Ovary (tissue), 9 donors: ENCODE data around the gene OR5A1. TPM values are rescaled to one million over a fixed set of nuclear protein-coding genes. Genes with fewer than 3 reads are reported as not detected.
A peak's percentile ranks its signal among the peaks of the same experiment; 100 is the strongest.
"Not testable (repeated sequence)": the region's sequence is repeated elsewhere in the genome, so short reads cannot be mapped to it uniquely, and the experiment has no call there.

Experiments used
- DNase-seq, 5 donors: peaks; one replicate each; pipeline ENCODE4 v3.0.0-alpha.2; 2019 to 2020
- H3K27ac ChIP-seq, 2 donors: fragments of 200-600 bp; one replicate each; pipeline versions ENCODE4 v1.5.1 to v1.8.0; 2019 to 2022
- H3K27me3 ChIP-seq: fragments of 200-600 bp; one replicate; pipeline ENCODE4 v1.8.0; 2022
- H3K36me3 ChIP-seq: fragments of 200-600 bp; sonication (generic); one replicate; pipeline ENCODE4 v1.5.1; 2019
- H3K4me1 ChIP-seq: one replicate; pipeline ENCODE4 v1.8.1; 2013; ENCODE audit warnings: mild to moderate bottlenecking, moderate library complexity; ENCODE audit not compliant: insufficient read depth
- H3K4me3 ChIP-seq: fragments of 200-600 bp; sonication (generic); one replicate; pipeline ENCODE4 v1.5.1; 2017
- H3K9me3 ChIP-seq, 2 donors: fragments of 200-600 bp in 1 of 2; sonication (generic) in 1 of 2; one replicate each; pipeline versions ENCODE4 v1.5.1 to v1.8.1; 2013 to 2019; ENCODE audit warnings: mild to moderate bottlenecking in 1 of 2, moderate library complexity in 1 of 2
- EP300 ChIP-seq: sonication (generic); formaldehyde crosslinking; IDR thresholded peaks from one replicate; pipeline ENCODE4 v1.6.1; 2017; ENCODE audit warnings: antibody characterized with exemption
- POLR2A ChIP-seq: fragments of 450-650 bp; IDR thresholded peaks from one replicate; pipeline ENCODE4 v1.6.1; 2017; ENCODE audit warnings: antibody characterized with exemption, mild to moderate bottlenecking, moderate library complexity
- WGBS, 3 donors: extraction: QIAGEN DNeasy Blood & Tissue Kit in 1 of 3; methylation state at CpG; one replicate each; pipeline versions ENCODE4 v1.1.5 to v1.1.7; 2013 to 2017; 5-methylcytosine and 5-hydroxymethylcytosine counted together
- intact Hi-C, 4 donors: fragments of 100-400 bp; cut with DNase I; formaldehyde crosslinking; loops; one replicate each; pipeline versions ENCODE4 v1.11.0 to v1.15.1; 2022 to 2023
- polyA plus RNA-seq, 2 donors: library from polyadenylated mRNA; stranded (reverse); fragments of 200-250 nt in 1 of 2; fragments of 350-450 nt in 1 of 2; fragmentation: Illumina TruSeq in 1 of 2; extraction: RNeasy Lipid Tissue Mini Kit (QIAGEN cat#74804) in 1 of 2; gene quantifications; one replicate each; pipeline ENCODE4 v1.2.3, GENCODE V29; 2013 to 2014
- total RNA-seq, 7 donors: library from RNA; depleted of rRNA in 2 of 7; stranded (reverse); fragments of >200 nt in 2 of 7; fragmentation: NEBNext Ultra II Directional in 3 of 7; extraction: Animal tissue kit (Norgen Biotek cat#: 25700) in 3 of 7; gene quantifications; one replicate each; pipeline versions ENCODE4 v1.1.0 to v1.2.4, GENCODE V29; 2016 to 2023
- TF ChIP-seq, protein P1 (sequence below), 3 donors: fragments of 450-650 bp in 2 of 3; fragments of 200-600 bp in 1 of 3; IDR thresholded peaks; one replicate each; pipeline versions ENCODE4 v1.5.1 to v1.8.0; 2016 to 2022; ENCODE audit warnings: antibody characterized with exemption in 3 of 3, mild to moderate bottlenecking in 1 of 3
- donor health status: DM: no; HTN: no; CAD: no; lungs with moderate emphysema.
- donor health status: DM: no; HTN: no; CAD: no.
- donor health status: Bipolar disorder and iron deficiency.
- donor health status: DM: yes; HTN: yes; CAD: no.
- donor health status: DM: no; HTN: no; CAD: no.
- donor health status: DM: yes; HTN: yes; CAD: no.

Gene OR5A1
- total and polyA plus RNA-seq, 9 donors, result not detected

DNA sequence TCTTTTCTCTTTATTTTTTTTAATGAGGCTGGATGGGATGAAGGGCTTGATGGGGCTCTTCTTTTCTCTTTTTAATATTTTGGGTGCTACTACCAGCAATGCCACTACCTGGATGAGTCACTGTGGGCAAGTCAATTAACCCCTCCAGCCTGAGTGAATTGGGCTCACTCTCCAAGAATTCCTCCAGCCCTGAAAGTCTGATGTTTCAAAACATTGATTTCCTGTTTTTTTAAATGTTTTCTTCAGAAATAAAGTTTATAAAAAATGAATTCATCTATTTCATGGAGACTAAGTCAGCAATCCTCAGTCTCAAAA lies 9.2 kb upstream of the OR5A1 start:
- no peaks in the 10 kb centered on the region for H3K9me3 ChIP-seq
- no peak for DNase-seq
- no peak for TF ChIP-seq EP300
- TF ChIP-seq POLR2A, result no peak
- TF ChIP-seq, protein P1, sequence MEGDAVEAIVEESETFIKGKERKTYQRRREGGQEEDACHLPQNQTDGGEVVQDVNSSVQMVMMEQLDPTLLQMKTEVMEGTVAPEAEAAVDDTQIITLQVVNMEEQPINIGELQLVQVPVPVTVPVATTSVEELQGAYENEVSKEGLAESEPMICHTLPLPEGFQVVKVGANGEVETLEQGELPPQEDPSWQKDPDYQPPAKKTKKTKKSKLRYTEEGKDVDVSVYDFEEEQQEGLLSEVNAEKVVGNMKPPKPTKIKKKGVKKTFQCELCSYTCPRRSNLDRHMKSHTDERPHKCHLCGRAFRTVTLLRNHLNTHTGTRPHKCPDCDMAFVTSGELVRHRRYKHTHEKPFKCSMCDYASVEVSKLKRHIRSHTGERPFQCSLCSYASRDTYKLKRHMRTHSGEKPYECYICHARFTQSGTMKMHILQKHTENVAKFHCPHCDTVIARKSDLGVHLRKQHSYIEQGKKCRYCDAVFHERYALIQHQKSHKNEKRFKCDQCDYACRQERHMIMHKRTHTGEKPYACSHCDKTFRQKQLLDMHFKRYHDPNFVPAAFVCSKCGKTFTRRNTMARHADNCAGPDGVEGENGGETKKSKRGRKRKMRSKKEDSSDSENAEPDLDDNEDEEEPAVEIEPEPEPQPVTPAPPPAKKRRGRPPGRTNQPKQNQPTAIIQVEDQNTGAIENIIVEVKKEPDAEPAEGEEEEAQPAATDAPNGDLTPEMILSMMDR (IDR thresholded peaks at IDR 0.05), result no peak

DNA sequence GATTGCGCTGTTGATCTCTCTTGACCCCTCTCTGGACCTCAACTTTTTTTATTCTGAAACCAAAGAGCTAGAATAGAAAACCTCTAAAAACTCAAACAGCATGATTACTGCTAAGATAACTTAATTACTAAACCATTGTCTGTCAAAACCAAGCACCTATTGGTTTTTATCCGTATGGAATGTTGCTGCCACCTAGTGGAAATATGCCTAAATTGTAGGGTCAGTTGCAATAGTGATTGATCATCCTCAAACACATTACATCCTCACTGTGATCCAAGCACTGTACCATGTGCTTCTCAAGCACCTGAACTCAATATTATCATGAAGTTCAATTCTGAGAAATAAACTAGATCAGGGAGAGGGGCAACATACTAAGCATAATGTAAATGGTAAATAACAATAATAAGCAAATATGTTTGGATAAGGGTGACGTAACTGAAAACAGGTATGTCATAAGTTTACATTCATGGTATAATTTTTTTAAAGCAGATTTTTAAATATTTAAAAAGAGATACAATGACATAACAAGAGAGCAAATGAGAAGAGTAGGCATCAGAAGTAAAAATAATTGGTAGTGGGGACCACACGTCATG lies 6.2 kb upstream of the OR5A1 start:
- no peaks in the 10 kb centered on the region for H3K9me3 ChIP-seq
- 60 to 67% (median 66%) methylated on average over 4 of the region's 4 CpGs for WGBS, 3 donors
- H3K4me3 ChIP-seq, result no peak overlapping the region
- no peaks in the 10 kb centered on the region for H3K27me3 ChIP-seq
- DNase-seq, result no peak
- no peak overlapping the region for H3K27ac ChIP-seq
- H3K36me3 ChIP-seq, result no peaks in the 10 kb centered on the region
- H3K4me1 ChIP-seq, result no peaks in the 10 kb centered on the region
- intact Hi-C loops, result no loop called here
- TF ChIP-seq POLR2A, result no peak
- TF ChIP-seq, protein P1 (IDR thresholded peaks at IDR 0.05), result peak in 1 of 3 donors; percentile 8

More for the DNA sequence above, 9.2 kb upstream of the OR5A1 start:
- no peaks in the 10 kb centered on the region for H3K36me3 ChIP-seq
- no peaks in the 10 kb centered on the region for H3K4me1 ChIP-seq
- intact Hi-C loops, result no loop called here
- H3K27me3 ChIP-seq, result no peaks in the 10 kb centered on the region
- H3K27ac ChIP-seq, result no peak overlapping the region
- no peak overlapping the region for H3K4me3 ChIP-seq

DNA sequence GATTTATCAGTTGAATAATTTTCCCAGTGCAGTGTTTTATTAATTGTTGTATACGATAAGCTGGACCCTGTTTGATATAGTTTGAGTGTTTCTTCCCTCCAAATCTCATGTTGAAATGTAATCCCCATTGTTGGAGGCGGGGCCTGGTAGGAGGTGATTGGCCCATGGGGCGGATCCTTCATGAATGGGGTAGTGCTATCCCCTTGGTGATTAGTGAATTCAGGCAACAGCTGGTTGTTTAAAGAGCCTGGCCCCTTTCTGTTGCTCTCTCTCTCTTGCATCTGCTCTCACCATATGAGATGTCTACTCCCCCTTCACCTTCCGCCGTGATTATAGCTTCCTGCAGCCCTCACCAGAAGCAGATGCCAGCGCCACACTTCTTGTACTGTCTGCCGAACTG lies 1.5 kb downstream of the OR5A1 start:
- no peak for DNase-seq
- intact Hi-C loops, result no loop called here

DNA sequence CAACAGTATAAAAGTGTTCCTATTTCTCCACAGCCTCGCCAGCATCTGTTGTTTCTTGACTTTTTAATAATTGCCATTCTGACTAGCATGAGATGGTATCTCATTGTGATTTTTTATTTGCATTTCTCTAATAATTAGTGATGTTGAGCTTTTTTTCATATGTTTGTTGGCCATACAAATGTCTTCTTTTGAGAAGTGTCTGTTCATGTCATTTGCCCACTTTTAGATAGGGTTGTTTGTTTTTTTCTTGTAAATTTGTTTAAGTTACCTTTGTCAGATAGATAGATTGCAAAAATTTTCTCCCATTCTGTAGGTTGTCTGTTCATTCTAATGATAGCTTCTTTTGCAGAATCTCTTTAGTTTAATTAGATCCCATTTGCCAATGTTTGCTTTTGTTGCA lies 9.4 kb downstream of the OR5A1 start:
- H3K4me1 ChIP-seq, DNase-seq, H3K27ac ChIP-seq, intact Hi-C loops, H3K36me3 ChIP-seq, H3K4me3 ChIP-seq, H3K27me3 ChIP-seq, H3K9me3 ChIP-seq: not testable (repeated sequence)
- 71 to 80% (median 79%) methylated on average over 1 of the region's 1 CpG for WGBS, 3 donors

More for the DNA sequence above, 1.5 kb downstream of the OR5A1 start:
- H3K27ac ChIP-seq, result no peak overlapping the region
- TF ChIP-seq EP300 (no peak), POLR2A (no peak)
- H3K4me3 ChIP-seq, result no peak overlapping the region
- 70 to 75% (median 72%) methylated on average over 7 of the region's 7 CpGs for WGBS, 3 donors
- H3K27me3 ChIP-seq, result no peaks in the 10 kb centered on the region
- H3K9me3 ChIP-seq, result no peaks in the 10 kb centered on the region
- H3K4me1 ChIP-seq, result no peaks in the 10 kb centered on the region
- H3K36me3 ChIP-seq, result no peaks in the 10 kb centered on the region

GRCh38 chr11:59448484-59448883 lies 12.2 kb downstream of the OR5A1 start:
- intact Hi-C loops, result no loop called here
- H3K36me3 ChIP-seq, result no peaks in the 10 kb centered on the region
- DNase-seq, result no peak
- no peaks in the 10 kb centered on the region for H3K27me3 ChIP-seq
- TF ChIP-seq EP300, result no peak
- TF ChIP-seq POLR2A, result no peak
- TF ChIP-seq, protein P1 (IDR thresholded peaks at IDR 0.05), result no peak
- no peak overlapping the region for H3K4me3 ChIP-seq
- no peaks in the 10 kb centered on the region for H3K4me1 ChIP-seq
- H3K27ac ChIP-seq, result no peak overlapping the region
- WGBS, 3 donors, result 65 to 79% (median 69%) methylated on average over 2 of the region's 2 CpGs
- no peaks in the 10 kb centered on the region for H3K9me3 ChIP-seq
